HepG2 (cell line): ENCODE data around the gene EIF6. TPM values are rescaled to one million over a fixed set of nuclear protein-coding genes. Genes with fewer than 3 reads are reported as not detected.

Experiments used
- ERF ChIP-seq: IDR thresholded peaks from 2 replicates; pipeline ENCODE4 v1.6.1; 2018; ENCODE audit warnings: missing biosample characterization, missing genetic modification reagents
- HMG20B ChIP-seq: conservative IDR thresholded peaks from 2 replicates; pipeline ENCODE4 v1.6.1; 2016; ENCODE audit warnings: missing genetic modification reagents, missing compliant biosample characterization
- KDM5B ChIP-seq: sonication (generic); formaldehyde crosslinking; IDR thresholded peaks from 2 replicates; pipeline ENCODE4 v1.4.0; 2020; ENCODE audit warnings: missing genetic modification reagents, mild to moderate bottlenecking, borderline replicate concordance
- PRDM10 ChIP-seq: sonication (generic); formaldehyde crosslinking; IDR thresholded peaks from 2 replicates; pipeline ENCODE4 v1.4.0; 2020; ENCODE audit warnings: low read depth, missing genetic modification reagents
- REPIN1 ChIP-seq: sonication (generic); formaldehyde crosslinking; IDR thresholded peaks from 2 replicates; pipeline ENCODE4 v1.8.0; 2022; ENCODE audit warnings: missing genetic modification reagents, low read depth, mild to moderate bottlenecking, borderline replicate concordance
- SPEN ChIP-seq: sonication (generic); formaldehyde crosslinking; IDR thresholded peaks from 2 replicates; pipeline ENCODE4 v1.5.1; 2020; ENCODE audit warnings: low read depth, mild to moderate bottlenecking, missing genetic modification reagents
- TARDBP ChIP-seq: sonication (generic); formaldehyde crosslinking; IDR thresholded peaks from 2 replicates; pipeline ENCODE4 v1.8.0; 2022; ENCODE audit warnings: mild to moderate bottlenecking, missing genetic modification reagents
- TEAD3 ChIP-seq: optimal IDR thresholded peaks from 2 replicates; pipeline ENCODE3; 2016; ENCODE audit warnings: borderline replicate concordance
- ZNF121 ChIP-seq: sonication (generic); formaldehyde crosslinking; IDR thresholded peaks from 2 replicates; pipeline ENCODE4 v1.5.0; 2020; ENCODE audit warnings: mild to moderate bottlenecking, missing genetic modification reagents
- ZNF337 ChIP-seq: sonication (generic); formaldehyde crosslinking; IDR thresholded peaks from 2 replicates; pipeline ENCODE4 v1.5.1; 2020; ENCODE audit warnings: missing genetic modification reagents, low read depth, mild to moderate bottlenecking, borderline replicate concordance
- ZNF749 ChIP-seq: sonication (generic); formaldehyde crosslinking; IDR thresholded peaks from 2 replicates; pipeline ENCODE4 v1.8.0; 2022; ENCODE audit warnings: mild to moderate bottlenecking, missing genetic modification reagents, moderate library complexity, borderline replicate concordance
- polyA plus RNA-seq, 8 experiments: library from polyadenylated mRNA; depleted of rRNA in 3 of 8; stranded (reverse) in 7 of 8; unstranded in 1 of 8; fragments of >200 nt; fragmentation: Illumina TruSeq in 4 of 8; extraction: Trizol in 4 of 8; gene quantifications; 2 replicates each; pipeline versions ENCODE4 v1.2.1 to v1.2.3, GENCODE V29; 2011 to 2016; ENCODE audit warnings: low read depth in 4 of 8, missing spikeins in 1 of 8, mixed read lengths in 1 of 8; ENCODE audit not compliant: insufficient read depth in 1 of 8
- total RNA-seq, 5 experiments: library from RNA; depleted of rRNA; stranded (reverse); fragments of >200 nt; fragmentation: Illumina TruSeq; extraction: Trizol; gene quantifications; 2 replicates each; pipeline ENCODE4 v1.2.3, GENCODE V29; 2016; ENCODE audit warnings: low read depth in 1 of 5
- TF ChIP-seq, protein P1 (sequence below): IDR thresholded peaks from 2 replicates; pipeline ENCODE4 v1.6.1; 2016; ENCODE audit warnings: low read depth, control low read depth
- TF ChIP-seq, protein P2 (sequence below), 2 experiments: IDR thresholded peaks; 2 replicates each; pipeline ENCODE4 v1.6.1; 2011 to 2012; ENCODE audit warnings: low read length in 2 of 2, borderline replicate concordance in 1 of 2, low read depth in 1 of 2, mild to moderate bottlenecking in 1 of 2, moderate library complexity in 1 of 2
- TF ChIP-seq, protein P3 (sequence below): sonication (generic); formaldehyde crosslinking; IDR thresholded peaks from 2 replicates; pipeline ENCODE4 v1.5.0; 2020; ENCODE audit warnings: missing genetic modification reagents, mild to moderate bottlenecking, borderline replicate concordance
- TF ChIP-seq, protein P4 (sequence below): sonication (generic); formaldehyde crosslinking; IDR thresholded peaks from 2 replicates; pipeline ENCODE4 v1.4.0; 2020; ENCODE audit warnings: low read depth, mild to moderate bottlenecking, missing genetic modification reagents

The EIF6 gene
- total and polyA plus RNA-seq, 2 of the 13 experiments (the other 11 are each of a cell fraction or from before 2014, with no cell fraction given) = 462 to 466 TPM

DNA sequence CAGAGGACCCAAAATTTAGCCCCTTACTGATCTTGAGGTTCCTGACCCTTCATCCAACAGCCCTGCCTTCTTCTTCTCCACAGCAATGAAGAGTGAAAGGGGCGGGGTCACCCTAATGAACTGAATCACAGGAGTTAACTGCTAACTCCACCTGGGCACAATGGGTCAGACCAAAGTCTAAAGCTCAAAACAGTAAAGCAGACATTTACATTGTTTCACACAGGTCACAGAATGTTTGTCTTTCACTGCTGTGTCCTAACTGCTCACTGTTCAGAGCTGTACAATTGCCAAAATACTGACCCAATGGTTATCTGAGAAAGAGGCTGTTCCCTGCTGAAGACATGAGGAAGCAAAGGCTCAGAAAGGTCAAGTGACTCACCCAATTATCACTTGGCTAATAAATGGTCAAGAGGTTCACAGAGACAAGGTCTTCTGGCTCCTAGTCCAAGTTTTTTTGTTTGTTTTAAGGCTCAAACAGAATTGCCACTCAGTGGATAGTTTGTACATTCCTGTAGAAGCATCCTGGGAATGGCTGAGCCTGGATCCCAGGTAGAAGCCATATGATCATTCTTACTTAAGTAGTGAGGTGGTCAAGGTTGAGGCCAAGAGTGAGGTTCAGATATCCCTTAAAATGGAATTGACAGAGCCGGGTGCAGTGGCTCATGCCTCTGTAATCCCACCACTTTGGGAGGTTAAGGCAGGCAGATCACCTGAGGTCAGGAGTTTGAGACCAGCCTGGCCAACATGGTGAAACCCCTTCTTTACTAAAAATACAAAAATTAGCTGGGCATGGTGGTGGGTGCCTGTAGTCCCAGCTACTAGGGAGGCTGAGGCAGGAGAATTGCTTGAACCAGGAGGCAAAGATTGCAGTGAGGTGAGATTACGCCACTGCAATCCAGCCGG is 42.8 kb upstream of the EIF6 start (continued):
- TF ChIP-seq, protein P1, sequence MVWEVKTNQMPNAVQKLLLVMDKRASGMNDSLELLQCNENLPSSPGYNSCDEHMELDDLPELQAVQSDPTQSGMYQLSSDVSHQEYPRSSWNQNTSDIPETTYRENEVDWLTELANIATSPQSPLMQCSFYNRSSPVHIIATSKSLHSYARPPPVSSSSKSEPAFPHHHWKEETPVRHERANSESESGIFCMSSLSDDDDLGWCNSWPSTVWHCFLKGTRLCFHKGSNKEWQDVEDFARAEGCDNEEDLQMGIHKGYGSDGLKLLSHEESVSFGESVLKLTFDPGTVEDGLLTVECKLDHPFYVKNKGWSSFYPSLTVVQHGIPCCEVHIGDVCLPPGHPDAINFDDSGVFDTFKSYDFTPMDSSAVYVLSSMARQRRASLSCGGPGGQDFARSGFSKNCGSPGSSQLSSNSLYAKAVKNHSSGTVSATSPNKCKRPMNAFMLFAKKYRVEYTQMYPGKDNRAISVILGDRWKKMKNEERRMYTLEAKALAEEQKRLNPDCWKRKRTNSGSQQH (CRISPR knock-in tag) = peak; percentile 28; the same call in 1 of the 2 replicates
- TF ChIP-seq, protein P2, sequence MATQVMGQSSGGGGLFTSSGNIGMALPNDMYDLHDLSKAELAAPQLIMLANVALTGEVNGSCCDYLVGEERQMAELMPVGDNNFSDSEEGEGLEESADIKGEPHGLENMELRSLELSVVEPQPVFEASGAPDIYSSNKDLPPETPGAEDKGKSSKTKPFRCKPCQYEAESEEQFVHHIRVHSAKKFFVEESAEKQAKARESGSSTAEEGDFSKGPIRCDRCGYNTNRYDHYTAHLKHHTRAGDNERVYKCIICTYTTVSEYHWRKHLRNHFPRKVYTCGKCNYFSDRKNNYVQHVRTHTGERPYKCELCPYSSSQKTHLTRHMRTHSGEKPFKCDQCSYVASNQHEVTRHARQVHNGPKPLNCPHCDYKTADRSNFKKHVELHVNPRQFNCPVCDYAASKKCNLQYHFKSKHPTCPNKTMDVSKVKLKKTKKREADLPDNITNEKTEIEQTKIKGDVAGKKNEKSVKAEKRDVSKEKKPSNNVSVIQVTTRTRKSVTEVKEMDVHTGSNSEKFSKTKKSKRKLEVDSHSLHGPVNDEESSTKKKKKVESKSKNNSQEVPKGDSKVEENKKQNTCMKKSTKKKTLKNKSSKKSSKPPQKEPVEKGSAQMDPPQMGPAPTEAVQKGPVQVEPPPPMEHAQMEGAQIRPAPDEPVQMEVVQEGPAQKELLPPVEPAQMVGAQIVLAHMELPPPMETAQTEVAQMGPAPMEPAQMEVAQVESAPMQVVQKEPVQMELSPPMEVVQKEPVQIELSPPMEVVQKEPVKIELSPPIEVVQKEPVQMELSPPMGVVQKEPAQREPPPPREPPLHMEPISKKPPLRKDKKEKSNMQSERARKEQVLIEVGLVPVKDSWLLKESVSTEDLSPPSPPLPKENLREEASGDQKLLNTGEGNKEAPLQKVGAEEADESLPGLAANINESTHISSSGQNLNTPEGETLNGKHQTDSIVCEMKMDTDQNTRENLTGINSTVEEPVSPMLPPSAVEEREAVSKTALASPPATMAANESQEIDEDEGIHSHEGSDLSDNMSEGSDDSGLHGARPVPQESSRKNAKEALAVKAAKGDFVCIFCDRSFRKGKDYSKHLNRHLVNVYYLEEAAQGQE (IDR thresholded peaks at IDR 0.05; ENCODE audit: borderline replicate concordance in 1 of 2, low read depth in 1 of 2, low read length in 2 of 2) = peak in 1 of 2 experiments; percentile 56; a peak in 1 of 4 replicates
- TF ChIP-seq REPIN1 (CRISPR knock-in tag) (peak; percentile 87; the same call in 1 of the 2 replicates), ZNF749 (CRISPR knock-in tag) (0 out of 2 replicates have a peak, but pooled peaks have one; percentile 82), TEAD3 (CRISPR knock-in tag) (peak; percentile 94), TARDBP (peak; percentile 97), ZNF121 (CRISPR knock-in tag) (peak; percentile 80), PRDM10 (CRISPR knock-in tag) (peak; percentile 85), SPEN (CRISPR knock-in tag) (peak; percentile 82), HMG20B (CRISPR knock-in tag) (peak; percentile 97), KDM5B (CRISPR knock-in tag) (0 out of 2 replicates have a peak, but pooled peaks have one; percentile 39), ZNF337 (CRISPR knock-in tag) (peak; percentile 95; the same call in 1 of the 2 replicates), ERF (CRISPR knock-in tag) (peak; percentile 93)
- TF ChIP-seq, protein P3, sequence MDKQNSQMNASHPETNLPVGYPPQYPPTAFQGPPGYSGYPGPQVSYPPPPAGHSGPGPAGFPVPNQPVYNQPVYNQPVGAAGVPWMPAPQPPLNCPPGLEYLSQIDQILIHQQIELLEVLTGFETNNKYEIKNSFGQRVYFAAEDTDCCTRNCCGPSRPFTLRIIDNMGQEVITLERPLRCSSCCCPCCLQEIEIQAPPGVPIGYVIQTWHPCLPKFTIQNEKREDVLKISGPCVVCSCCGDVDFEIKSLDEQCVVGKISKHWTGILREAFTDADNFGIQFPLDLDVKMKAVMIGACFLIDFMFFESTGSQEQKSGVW (CRISPR knock-in tag) = no peak
- TF ChIP-seq, protein P4, sequence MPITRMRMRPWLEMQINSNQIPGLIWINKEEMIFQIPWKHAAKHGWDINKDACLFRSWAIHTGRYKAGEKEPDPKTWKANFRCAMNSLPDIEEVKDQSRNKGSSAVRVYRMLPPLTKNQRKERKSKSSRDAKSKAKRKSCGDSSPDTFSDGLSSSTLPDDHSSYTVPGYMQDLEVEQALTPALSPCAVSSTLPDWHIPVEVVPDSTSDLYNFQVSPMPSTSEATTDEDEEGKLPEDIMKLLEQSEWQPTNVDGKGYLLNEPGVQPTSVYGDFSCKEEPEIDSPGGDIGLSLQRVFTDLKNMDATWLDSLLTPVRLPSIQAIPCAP = no peak
